Fibroblast of lung (primary cell): ENCODE data around the gene S100A14.

Experiments
- EZH2 ChIP-seq: IDR thresholded peaks from 2 replicates; pipeline ENCODE4 v1.5.1; 2012; ENCODE audit warnings: low read length, control low read depth, mild to moderate bottlenecking; ENCODE audit errors: missing control alignments
- TF ChIP-seq, protein P1 (sequence below), 2 donors: IDR thresholded peaks in 1 of 2; conservative IDR thresholded peaks in 1 of 2; 1 replicate in 1 of 2; 2 replicates in 1 of 2; pipeline ENCODE4 v1.5.1; 2011 to 2012; ENCODE audit warnings: low read length in 2 of 2, control low read depth in 1 of 2, inconsistent platforms in 1 of 2, low read depth in 1 of 2, mild to moderate bottlenecking in 1 of 2

DNA sequence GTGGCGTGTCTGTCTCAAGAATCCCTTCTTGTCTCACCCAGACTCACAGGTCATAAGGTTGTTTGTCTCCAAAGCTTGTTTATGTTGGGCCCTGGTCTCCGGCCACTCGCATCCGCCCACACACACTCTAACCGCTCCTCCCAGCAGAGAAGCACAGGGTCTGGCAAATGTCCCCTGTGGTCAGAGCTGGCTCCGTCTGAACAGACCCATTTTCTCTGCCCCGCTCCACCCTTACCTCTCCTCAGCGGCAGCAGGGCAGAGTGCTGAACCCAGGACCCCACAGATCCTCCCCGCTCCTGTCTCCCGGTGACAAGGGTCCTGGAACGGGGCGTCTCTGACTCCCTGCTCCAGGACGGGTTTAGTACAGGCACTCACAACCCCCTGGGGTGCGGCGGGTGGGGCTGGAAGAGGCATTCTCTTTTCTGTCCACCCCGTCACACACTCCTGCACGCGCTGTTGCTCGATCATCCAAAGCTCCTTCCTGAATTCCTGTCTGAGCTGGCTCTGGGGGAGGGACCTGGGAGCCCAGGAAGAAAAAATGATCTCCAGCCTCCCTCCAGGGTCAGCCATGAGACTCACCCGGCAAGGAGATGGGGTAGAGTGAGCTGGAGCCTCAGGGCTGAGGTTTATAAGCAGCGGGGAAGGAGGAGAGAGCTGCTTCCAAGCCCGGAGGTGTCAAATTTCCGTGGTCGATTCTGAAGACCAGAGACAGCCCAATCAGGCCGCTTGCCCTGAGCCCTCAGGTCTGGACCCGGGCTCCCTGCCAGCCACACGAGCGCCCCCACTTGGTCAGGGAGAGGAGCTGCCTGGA, 11.0 kb upstream of the S100A14 start, which contains the start of gene S100A13:
- TF ChIP-seq, protein P1, sequence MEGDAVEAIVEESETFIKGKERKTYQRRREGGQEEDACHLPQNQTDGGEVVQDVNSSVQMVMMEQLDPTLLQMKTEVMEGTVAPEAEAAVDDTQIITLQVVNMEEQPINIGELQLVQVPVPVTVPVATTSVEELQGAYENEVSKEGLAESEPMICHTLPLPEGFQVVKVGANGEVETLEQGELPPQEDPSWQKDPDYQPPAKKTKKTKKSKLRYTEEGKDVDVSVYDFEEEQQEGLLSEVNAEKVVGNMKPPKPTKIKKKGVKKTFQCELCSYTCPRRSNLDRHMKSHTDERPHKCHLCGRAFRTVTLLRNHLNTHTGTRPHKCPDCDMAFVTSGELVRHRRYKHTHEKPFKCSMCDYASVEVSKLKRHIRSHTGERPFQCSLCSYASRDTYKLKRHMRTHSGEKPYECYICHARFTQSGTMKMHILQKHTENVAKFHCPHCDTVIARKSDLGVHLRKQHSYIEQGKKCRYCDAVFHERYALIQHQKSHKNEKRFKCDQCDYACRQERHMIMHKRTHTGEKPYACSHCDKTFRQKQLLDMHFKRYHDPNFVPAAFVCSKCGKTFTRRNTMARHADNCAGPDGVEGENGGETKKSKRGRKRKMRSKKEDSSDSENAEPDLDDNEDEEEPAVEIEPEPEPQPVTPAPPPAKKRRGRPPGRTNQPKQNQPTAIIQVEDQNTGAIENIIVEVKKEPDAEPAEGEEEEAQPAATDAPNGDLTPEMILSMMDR (conservative IDR thresholded peaks at IDR 0.05 in 1 of 2, IDR thresholded peaks at IDR 0.05 in 1 of 2; ENCODE audit: low read depth in 1 of 2, low read length in 2 of 2), result peak in 1 of 2 donors; percentile 47
- no peak for TF ChIP-seq EZH2
